ENCODE results near the gene TOR2A. TPM values are rescaled to one million over a fixed set of nuclear protein-coding genes. Genes with fewer than 3 reads are reported as not detected.

The TOR2A gene
- total and polyA plus RNA-seq, 9 of the 15 experiments (the other 6 are each of a cell fraction or from before 2014, with no cell fraction given), result 0.80 to 25.9 (median 11.1) TPM

DNA sequence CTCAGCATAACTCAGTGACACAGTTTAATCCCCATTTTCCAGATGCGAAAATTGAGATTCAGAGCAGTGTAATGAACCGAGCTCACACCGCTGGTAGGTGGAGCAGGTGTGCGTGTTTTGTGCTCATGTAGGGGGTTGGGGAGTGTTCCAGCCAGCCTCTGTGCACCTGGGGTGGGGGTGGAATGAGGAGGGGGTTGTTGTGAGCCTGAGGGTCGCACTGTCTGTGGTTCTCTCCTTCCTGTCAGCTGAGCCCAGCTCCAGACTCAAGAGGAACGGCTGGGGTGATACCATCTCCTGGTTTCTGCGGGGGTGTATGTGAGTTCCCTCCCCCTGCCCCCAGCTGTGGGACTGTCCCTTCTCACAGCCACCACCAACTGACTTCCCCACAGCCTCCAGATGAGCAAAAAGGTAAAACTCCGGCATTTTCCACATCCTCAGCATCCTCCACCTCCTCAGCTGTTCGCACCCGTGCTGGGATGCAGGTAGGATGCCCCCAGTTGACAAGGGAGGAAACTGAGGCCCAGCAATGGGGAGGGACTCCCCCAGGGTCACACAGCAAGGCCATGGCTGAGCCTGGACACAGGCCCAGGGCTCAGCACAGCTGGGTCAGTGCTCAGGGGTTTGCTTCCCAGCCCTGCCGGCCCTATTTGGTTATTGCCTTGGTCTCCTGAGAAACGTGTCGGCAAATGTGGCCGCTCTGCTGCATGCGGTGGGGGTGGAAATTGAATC, 41.3 kb upstream of the TOR2A start (continued):
- TF ChIP-seq CREBBP (IDR thresholded peaks at IDR 0.05; ENCODE audit: low read depth, low read length) (no peak), JUND (IDR thresholded peaks at IDR 0.05; ENCODE audit: borderline replicate concordance, low read depth, low read length) (peak; percentile 99), JUND (tag; IDR thresholded peaks at IDR 0.05; ENCODE audit: borderline replicate concordance, low read depth, low read length) (no peak), CBFB (CRISPR knock-in tag; IDR thresholded peaks at IDR 0.05) (no peak), HSF4 (CRISPR knock-in tag; IDR thresholded peaks at IDR 0.05; ENCODE audit: borderline replicate concordance) (no peak), POLR3A (IDR thresholded peaks at IDR 0.05; ENCODE audit: borderline replicate concordance, extremely low read depth, insufficient read depth, insufficient read length) (no peak), ZKSCAN1 (IDR thresholded peaks at IDR 0.05; ENCODE audit: low read depth, low read length) (no peak), ESRRA (IDR thresholded peaks at IDR 0.05; ENCODE audit: borderline replicate concordance, low read depth) (peak; percentile 47; the same call in 1 of the 2 replicates), HNRNPLL (IDR thresholded peaks at IDR 0.05; ENCODE audit: low read depth, low read length, poor library complexity, severe bottlenecking) (no peak), FOS (IDR thresholded peaks at IDR 0.05; ENCODE audit: extremely low read depth, insufficient read length) (no peak), TAF15 (IDR thresholded peaks at IDR 0.05; ENCODE audit: low read depth, low read length) (no peak), ZNF146 (CRISPR knock-in tag; IDR thresholded peaks at IDR 0.05; ENCODE audit: unreplicated experiment) (no peak), TOE1 (IDR thresholded peaks at IDR 0.05; ENCODE audit: borderline replicate concordance) (peak; percentile 48; the same call in 1 of the 2 replicates), TOE1 (CRISPR knock-in tag; IDR thresholded peaks at IDR 0.05; ENCODE audit: borderline replicate concordance, low read depth) (no peak), ZNF253 (CRISPR knock-in tag; conservative IDR thresholded peaks at IDR 0.05) (no peak)
- TF ChIP-seq, protein P1, sequence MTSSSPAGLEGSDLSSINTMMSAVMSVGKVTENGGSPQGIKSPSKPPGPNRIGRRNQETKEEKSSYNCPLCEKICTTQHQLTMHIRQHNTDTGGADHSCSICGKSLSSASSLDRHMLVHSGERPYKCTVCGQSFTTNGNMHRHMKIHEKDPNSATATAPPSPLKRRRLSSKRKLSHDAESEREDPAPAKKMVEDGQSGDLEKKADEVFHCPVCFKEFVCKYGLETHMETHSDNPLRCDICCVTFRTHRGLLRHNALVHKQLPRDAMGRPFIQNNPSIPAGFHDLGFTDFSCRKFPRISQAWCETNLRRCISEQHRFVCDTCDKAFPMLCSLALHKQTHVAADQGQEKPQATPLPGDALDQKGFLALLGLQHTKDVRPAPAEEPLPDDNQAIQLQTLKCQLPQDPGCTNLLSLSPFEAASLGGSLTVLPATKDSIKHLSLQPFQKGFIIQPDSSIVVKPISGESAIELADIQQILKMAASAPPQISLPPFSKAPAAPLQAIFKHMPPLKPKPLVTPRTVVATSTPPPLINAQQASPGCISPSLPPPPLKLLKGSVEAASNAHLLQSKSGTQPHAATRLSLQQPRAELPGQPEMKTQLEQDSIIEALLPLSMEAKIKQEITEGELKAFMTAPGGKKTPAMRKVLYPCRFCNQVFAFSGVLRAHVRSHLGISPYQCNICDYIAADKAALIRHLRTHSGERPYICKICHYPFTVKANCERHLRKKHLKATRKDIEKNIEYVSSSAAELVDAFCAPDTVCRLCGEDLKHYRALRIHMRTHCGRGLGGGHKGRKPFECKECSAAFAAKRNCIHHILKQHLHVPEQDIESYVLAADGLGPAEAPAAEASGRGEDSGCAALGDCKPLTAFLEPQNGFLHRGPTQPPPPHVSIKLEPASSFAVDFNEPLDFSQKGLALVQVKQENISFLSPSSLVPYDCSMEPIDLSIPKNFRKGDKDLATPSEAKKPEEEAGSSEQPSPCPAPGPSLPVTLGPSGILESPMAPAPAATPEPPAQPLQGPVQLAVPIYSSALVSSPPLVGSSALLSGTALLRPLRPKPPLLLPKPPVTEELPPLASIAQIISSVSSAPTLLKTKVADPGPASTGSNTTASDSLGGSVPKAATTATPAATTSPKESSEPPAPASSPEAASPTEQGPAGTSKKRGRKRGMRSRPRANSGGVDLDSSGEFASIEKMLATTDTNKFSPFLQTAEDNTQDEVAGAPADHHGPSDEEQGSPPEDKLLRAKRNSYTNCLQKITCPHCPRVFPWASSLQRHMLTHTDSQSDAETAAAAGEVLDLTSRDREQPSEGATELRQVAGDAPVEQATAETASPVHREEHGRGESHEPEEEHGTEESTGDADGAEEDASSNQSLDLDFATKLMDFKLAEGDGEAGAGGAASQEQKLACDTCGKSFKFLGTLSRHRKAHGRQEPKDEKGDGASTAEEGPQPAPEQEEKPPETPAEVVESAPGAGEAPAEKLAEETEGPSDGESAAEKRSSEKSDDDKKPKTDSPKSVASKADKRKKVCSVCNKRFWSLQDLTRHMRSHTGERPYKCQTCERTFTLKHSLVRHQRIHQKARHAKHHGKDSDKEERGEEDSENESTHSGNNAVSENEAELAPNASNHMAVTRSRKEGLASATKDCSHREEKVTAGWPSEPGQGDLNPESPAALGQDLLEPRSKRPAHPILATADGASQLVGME (CRISPR knock-in tag; IDR thresholded peaks at IDR 0.05), result no peak
- TF ChIP-seq, protein P2, sequence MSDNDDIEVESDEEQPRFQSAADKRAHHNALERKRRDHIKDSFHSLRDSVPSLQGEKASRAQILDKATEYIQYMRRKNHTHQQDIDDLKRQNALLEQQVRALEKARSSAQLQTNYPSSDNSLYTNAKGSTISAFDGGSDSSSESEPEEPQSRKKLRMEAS (CRISPR knock-in tag; IDR thresholded peaks at IDR 0.05), result no peak
- TF ChIP-seq, protein P3, sequence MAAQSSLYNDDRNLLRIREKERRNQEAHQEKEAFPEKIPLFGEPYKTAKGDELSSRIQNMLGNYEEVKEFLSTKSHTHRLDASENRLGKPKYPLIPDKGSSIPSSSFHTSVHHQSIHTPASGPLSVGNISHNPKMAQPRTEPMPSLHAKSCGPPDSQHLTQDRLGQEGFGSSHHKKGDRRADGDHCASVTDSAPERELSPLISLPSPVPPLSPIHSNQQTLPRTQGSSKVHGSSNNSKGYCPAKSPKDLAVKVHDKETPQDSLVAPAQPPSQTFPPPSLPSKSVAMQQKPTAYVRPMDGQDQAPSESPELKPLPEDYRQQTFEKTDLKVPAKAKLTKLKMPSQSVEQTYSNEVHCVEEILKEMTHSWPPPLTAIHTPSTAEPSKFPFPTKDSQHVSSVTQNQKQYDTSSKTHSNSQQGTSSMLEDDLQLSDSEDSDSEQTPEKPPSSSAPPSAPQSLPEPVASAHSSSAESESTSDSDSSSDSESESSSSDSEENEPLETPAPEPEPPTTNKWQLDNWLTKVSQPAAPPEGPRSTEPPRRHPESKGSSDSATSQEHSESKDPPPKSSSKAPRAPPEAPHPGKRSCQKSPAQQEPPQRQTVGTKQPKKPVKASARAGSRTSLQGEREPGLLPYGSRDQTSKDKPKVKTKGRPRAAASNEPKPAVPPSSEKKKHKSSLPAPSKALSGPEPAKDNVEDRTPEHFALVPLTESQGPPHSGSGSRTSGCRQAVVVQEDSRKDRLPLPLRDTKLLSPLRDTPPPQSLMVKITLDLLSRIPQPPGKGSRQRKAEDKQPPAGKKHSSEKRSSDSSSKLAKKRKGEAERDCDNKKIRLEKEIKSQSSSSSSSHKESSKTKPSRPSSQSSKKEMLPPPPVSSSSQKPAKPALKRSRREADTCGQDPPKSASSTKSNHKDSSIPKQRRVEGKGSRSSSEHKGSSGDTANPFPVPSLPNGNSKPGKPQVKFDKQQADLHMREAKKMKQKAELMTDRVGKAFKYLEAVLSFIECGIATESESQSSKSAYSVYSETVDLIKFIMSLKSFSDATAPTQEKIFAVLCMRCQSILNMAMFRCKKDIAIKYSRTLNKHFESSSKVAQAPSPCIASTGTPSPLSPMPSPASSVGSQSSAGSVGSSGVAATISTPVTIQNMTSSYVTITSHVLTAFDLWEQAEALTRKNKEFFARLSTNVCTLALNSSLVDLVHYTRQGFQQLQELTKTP (IDR thresholded peaks at IDR 0.05; ENCODE audit: low read depth in 1 of 2, partially characterized antibody in 2 of 2), result no peak
